Astrocyte of the spinal cord (primary cell): Measurements from ENCODE around the gene C11orf42.

Source experiments
- DNase-seq: peaks from one replicate; pipeline ENCODE4 v3.0.0; 2011; ENCODE audit warnings: low read depth, low spot score
- H3K4me3 ChIP-seq: 2 replicates; pipeline ENCODE4 v1.5.1; 2011; ENCODE audit warnings: low read depth, mild to moderate bottlenecking, low read length, moderate library complexity
- CTCF ChIP-seq: IDR thresholded peaks from 2 replicates; pipeline ENCODE4 v1.5.1; 2012; ENCODE audit warnings: low read depth, mild to moderate bottlenecking, low read length, inconsistent platforms
- in situ Hi-C: cut with HindIII; loops from 2 replicates; pipeline ENCODE4 v1.10.0; 2017; ENCODE audit warnings: low sequenced_read_pairs

The C11orf42 gene

GRCh38 chr11:6205366-6205765, at the start of gene C11orf42:
Gene C11orf42, plus strand, starts transcription at chr11:6205557. Its CDS starts 59 bp downstream, at chr11:6205616.
- no peak for TF ChIP-seq CTCF
- H3K4me3 ChIP-seq, result no peak within 1 kb of the TSS
- in situ Hi-C loops, result no loop called here
- DNase-seq, result no peak

GRCh38 chr11:6156628-6157359, 48.6 kb upstream of the C11orf42 start:
- in situ Hi-C loops, result no loop called here
- DNase-seq, result no peak
- no peak for TF ChIP-seq CTCF
- no peak overlapping the region for H3K4me3 ChIP-seq

GRCh38 chr11:6170226-6170625, 35.1 kb upstream of the C11orf42 start, which contains the start of gene OR52B2:
Gene OR52B2, minus strand, starts transcription at chr11:6170326. Its CDS starts 0 bp downstream, at chr11:6170326.
- H3K4me3 ChIP-seq, result no peak within 1 kb of the TSS
- no peak for DNase-seq
- in situ Hi-C loops, result no loop called here
- no peak for TF ChIP-seq CTCF

GRCh38 chr11:6175440-6175839, 29.9 kb upstream of the C11orf42 start:
- DNase-seq, result no peak
- TF ChIP-seq CTCF, result no peak
- H3K4me3 ChIP-seq, result no peak overlapping the region
- in situ Hi-C loops, result no loop called here

GRCh38 chr11:6191742-6192141, 13.6 kb upstream of the C11orf42 start:
- no peak for DNase-seq

GRCh38 chr11:6194065-6194581, 11.2 kb upstream of the C11orf42 start:
- no peak for TF ChIP-seq CTCF
- no peak overlapping the region for H3K4me3 ChIP-seq
- DNase-seq, result no peak
- in situ Hi-C loops, result no loop called here

More at GRCh38 chr11:6191742-6192141, 13.6 kb upstream of the C11orf42 start:
- no peak overlapping the region for H3K4me3 ChIP-seq
- no peak for TF ChIP-seq CTCF
- in situ Hi-C loops, result no loop called here
